HG02798 (cell line): ENCODE measurements around the gene GSE1.

Source experiments
- ATAC-seq: cut with Tn5 transposase; IDR thresholded peaks from one replicate; pipeline ENCODE4 v1.9.1; 2021; ENCODE audit warnings: mild to moderate bottlenecking; ENCODE audit not compliant: unreplicated experiment, poor library complexity

Gene GSE1

GRCh38 chr16:85603203-85603755 is 9.8 kb upstream of the GSE1 start:
- no peak for ATAC-seq

- ATAC-seq: no peak
These were observed 8.9 kb upstream of the GSE1 start for GRCh38 chr16:85604145-85604705.

GRCh38 chr16:85605051-85605911 is 7.8 kb upstream of the GSE1 start:
- no peak for ATAC-seq

- ATAC-seq: no peak
These were observed 6.9 kb upstream of the GSE1 start for GRCh38 chr16:85605912-85606841.

- ATAC-seq: no peak
These were observed 6.2 kb upstream of the GSE1 start for GRCh38 chr16:85606904-85607303.

GRCh38 chr16:85607321-85607765 is 5.8 kb upstream of the GSE1 start:
- ATAC-seq: no peak

GRCh38 chr16:85607796-85608514 is 5.2 kb upstream of the GSE1 start:
- no peak for ATAC-seq

GRCh38 chr16:85608515-85608885 is 4.6 kb upstream of the GSE1 start:
- no peak for ATAC-seq

GRCh38 chr16:85608887-85609286 is 4.2 kb upstream of the GSE1 start:
- ATAC-seq: no peak

GRCh38 chr16:85609539-85609938 is 3.6 kb upstream of the GSE1 start:
- no peak for ATAC-seq

GRCh38 chr16:85610059-85610445 is 3.1 kb upstream of the GSE1 start:
- ATAC-seq: no peak

- peak; percentile 37 for ATAC-seq
These were observed 2.5 kb upstream of the GSE1 start for GRCh38 chr16:85610446-85611193.

GRCh38 chr16:85611194-85611443 is 2.0 kb upstream of the GSE1 start:
- ATAC-seq: no peak

- ATAC-seq: no peak
These were observed 1.5 kb upstream of the GSE1 start for GRCh38 chr16:85611444-85612190.

GRCh38 chr16:85612191-85612800 is 826 bp upstream of the GSE1 start:
- no peak for ATAC-seq

GRCh38 chr16:85613604-85614337 is 649 bp downstream of the GSE1 start:
- no peak for ATAC-seq

GRCh38 chr16:85614338-85615013 is 1.4 kb downstream of the GSE1 start:
- no peak for ATAC-seq
